NT2/D1 (cell line): ENCODE results near the gene VSNL1.

Source experiments
- YY1 ChIP-seq: IDR thresholded peaks from 2 replicates; pipeline ENCODE4 v1.6.1; 2011; ENCODE audit not compliant: insufficient read length, insufficient read depth
- ZNF274 ChIP-seq: IDR thresholded peaks from 2 replicates; pipeline ENCODE4 v1.6.1; 2011; ENCODE audit warnings: mild to moderate bottlenecking, low read depth, low read length

DNA sequence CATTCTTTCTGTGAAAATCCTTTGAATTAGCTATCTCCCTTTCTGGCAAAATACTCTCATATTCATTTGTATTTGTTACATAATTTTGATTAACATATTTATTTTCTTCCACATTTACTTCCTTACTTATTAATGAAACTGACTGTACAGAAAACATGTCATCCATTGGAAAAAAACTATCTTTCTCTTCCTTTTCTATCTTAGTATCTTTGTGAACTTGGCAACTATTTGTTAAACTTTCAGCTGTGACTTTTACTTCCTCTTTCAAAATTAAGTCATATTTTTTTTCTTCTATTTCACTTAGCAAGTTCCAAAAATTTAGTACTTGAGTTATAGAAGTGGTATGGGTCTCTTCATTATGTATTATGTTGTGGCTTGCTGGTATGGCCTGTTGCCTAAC, 24.8 kb upstream of the VSNL1 start:
- TF ChIP-seq YY1 (no peak), ZNF274 (no peak)
